ENCODE results near the gene CDC5L. TPM values are rescaled to one million over a fixed set of nuclear protein-coding genes. Genes with fewer than 3 reads are reported as not detected.

The CDC5L gene
- total RNA-seq, 1 donor from 2014 or later: 20.1 TPM

GRCh38 chr6:44407951-44408670, 20.6 kb downstream of the CDC5L start:
- ATAC-seq: no peak
- DNase-seq: no peak
- intact Hi-C loops (cut with micrococcal nuclease): no loop called here

GRCh38 chr6:44409207-44409794, 21.8 kb downstream of the CDC5L start:
- DNase-seq (no peak), ATAC-seq (no peak)
- intact Hi-C loops (cut with micrococcal nuclease): no loop called here

- intact Hi-C loops (cut with micrococcal nuclease): no loop called here
- ATAC-seq: no peak
- DNase-seq: no peak
These were observed 22.9 kb downstream of the CDC5L start for GRCh38 chr6:44410363-44410762.

- no peak for ATAC-seq
- no peak for DNase-seq
- intact Hi-C loops (cut with micrococcal nuclease): no loop called here
These were observed 23.6 kb downstream of the CDC5L start for GRCh38 chr6:44411141-44411540.

- DNase-seq: no peak
- intact Hi-C loops (cut with micrococcal nuclease): no loop called here
- no peak for ATAC-seq
These were observed 27.9 kb downstream of the CDC5L start for GRCh38 chr6:44415449-44415848.

- ATAC-seq: peak; percentile 44
- DNase-seq: no peak
- intact Hi-C loops (cut with micrococcal nuclease): no loop called here
These were observed 28.5 kb downstream of the CDC5L start for GRCh38 chr6:44415873-44416502.

- DNase-seq (no peak), ATAC-seq (no peak)
- intact Hi-C loops (cut with micrococcal nuclease): no loop called here
These were observed 35.0 kb downstream of the CDC5L start for GRCh38 chr6:44422531-44422930.

- intact Hi-C loops (cut with micrococcal nuclease): no loop called here
- no peak for DNase-seq
- ATAC-seq: no peak
These were observed 35.8 kb downstream of the CDC5L start for GRCh38 chr6:44423306-44423705.

GRCh38 chr6:44425951-44426350, 38.4 kb downstream of the CDC5L start:
- DNase-seq: no peak
- intact Hi-C loops (cut with micrococcal nuclease): no loop called here
- ATAC-seq: no peak

GRCh38 chr6:44428682-44429081, 41.2 kb downstream of the CDC5L start:
- intact Hi-C loops (cut with micrococcal nuclease): no loop called here
- DNase-seq (no peak), ATAC-seq (no peak)

GRCh38 chr6:44430326-44430725, 42.8 kb downstream of the CDC5L start:
- DNase-seq (no peak), ATAC-seq (no peak)
- intact Hi-C loops (cut with micrococcal nuclease): no loop called here

- DNase-seq: no peak
- intact Hi-C loops (cut with micrococcal nuclease): no loop called here
- peak; percentile 65 for ATAC-seq
These were observed 43.7 kb downstream of the CDC5L start for GRCh38 chr6:44431118-44431725.

GRCh38 chr6:44432227-44432626, 44.7 kb downstream of the CDC5L start:
- intact Hi-C loops (cut with micrococcal nuclease): no loop called here
- DNase-seq: no peak
- peak; percentile 48 for ATAC-seq

- ATAC-seq (peak; percentile 82), DNase-seq (no peak)
- intact Hi-C loops (cut with micrococcal nuclease): no loop called here
These were observed 45.2 kb downstream of the CDC5L start for GRCh38 chr6:44432726-44433125.

- DNase-seq: no peak
- ATAC-seq: no peak
- intact Hi-C loops (cut with micrococcal nuclease): no loop called here
These were observed 48.0 kb downstream of the CDC5L start for GRCh38 chr6:44435500-44435899.

GRCh38 chr6:44438827-44439226, 51.3 kb downstream of the CDC5L start:
- intact Hi-C loops (cut with micrococcal nuclease): no loop called here
- DNase-seq: no peak
- ATAC-seq: no peak

GRCh38 chr6:44439270-44440045, 52.0 kb downstream of the CDC5L start:
- ATAC-seq (peak; percentile 19), DNase-seq (no peak)
- intact Hi-C loops (cut with micrococcal nuclease): no loop called here

- intact Hi-C loops (cut with micrococcal nuclease): no loop called here
- DNase-seq: no peak
- no peak for ATAC-seq
These were observed 53.8 kb downstream of the CDC5L start for GRCh38 chr6:44441091-44441855.

GRCh38 chr6:44442236-44442635, 54.7 kb downstream of the CDC5L start:
- intact Hi-C loops (cut with micrococcal nuclease): no loop called here
- DNase-seq (no peak), ATAC-seq (no peak)

Measured in left ventricle myocardium superior (tissue), 1 donor.